ENCODE measurements around the gene NUTF2.

The NUTF2 gene

DNA sequence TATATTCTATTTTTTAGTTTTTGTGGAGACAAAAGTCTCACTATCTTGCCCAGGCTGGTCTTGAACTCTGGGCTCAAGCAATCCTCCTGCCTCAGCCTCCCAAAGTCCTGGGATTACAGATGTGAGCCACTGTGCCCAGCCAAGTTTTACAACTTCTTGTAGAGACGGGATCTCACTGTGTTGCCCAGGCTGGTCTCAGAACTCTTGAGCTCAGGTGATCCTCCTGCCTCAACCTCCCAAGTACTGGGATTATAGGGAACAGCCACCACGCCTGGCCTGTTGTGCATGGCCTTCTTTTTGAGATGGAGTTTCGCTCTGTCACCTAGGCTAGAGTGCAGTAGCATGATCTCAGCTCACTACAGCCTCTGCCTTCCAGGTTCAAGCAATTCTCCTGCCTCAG lies 6.9 kb downstream of the NUTF2 start:
- no peak overlapping the region for H3K4me2 ChIP-seq (ENCODE audit: low read length, poor library complexity, severe bottlenecking)
- H3K23ac ChIP-seq (ENCODE audit: low read length in 2 of 2) = no peak overlapping the region
- WGBS = 95% methylated on average over 3 of the region's 3 CpGs
- H3K4me3 ChIP-seq (ENCODE audit: insufficient read depth in 1 of 2, low read depth in 1 of 2, low read length in 2 of 2) = no peak overlapping the region
- no peak overlapping the region for H2BK15ac ChIP-seq (ENCODE audit: low read depth, poor library complexity, severe bottlenecking)
- H2BK5ac ChIP-seq (ENCODE audit: low read depth, low read length, poor library complexity, severe bottlenecking) = no peak overlapping the region
- no peaks in the 10 kb centered on the region for H3K9me3 ChIP-seq (ENCODE audit: control insufficient read depth, low read length)
- H3K18ac ChIP-seq (ENCODE audit: low read depth in 1 of 2, low read length in 2 of 2) = no peak overlapping the region
- H4K8ac ChIP-seq (ENCODE audit: low read length) = no peak overlapping the region
- H3K4me1 ChIP-seq (ENCODE audit: control insufficient read depth, insufficient read depth, low read depth, low read length) = peaks cover 23% of the 10 kb centered on the region
- no peak overlapping the region for H2BK12ac ChIP-seq (ENCODE audit: low read length in 2 of 2)
- DNase-seq = no peak
- no peak overlapping the region for H3K27ac ChIP-seq (ENCODE audit: low read length, poor library complexity, severe bottlenecking)
- H3K9ac ChIP-seq (ENCODE audit: low read length) = no peak overlapping the region
- H4K91ac ChIP-seq (ENCODE audit: low read length) = no peak overlapping the region
- H3K27me3 ChIP-seq (ENCODE audit: control insufficient read depth in 1 of 2, insufficient read depth in 1 of 2, low read length in 2 of 2) = no peaks in the 10 kb centered on the region
- H2BK120ac ChIP-seq (ENCODE audit: low read depth, low read length) = no peak overlapping the region
- no peak overlapping the region for H3K4ac ChIP-seq (ENCODE audit: low read depth in 1 of 2, low read length in 2 of 2)
- H2AFZ ChIP-seq (ENCODE audit: low read depth, low read length) = no peak overlapping the region
- no peak overlapping the region for H3K14ac ChIP-seq (ENCODE audit: low read length in 2 of 2)
- H3K79me1 ChIP-seq (replicated peaks; ENCODE audit: low read length, poor library complexity, severe bottlenecking) = no peaks in the 10 kb centered on the region
- H2AK5ac ChIP-seq (ENCODE audit: low read length, severe bottlenecking) = no peak overlapping the region
- H3K36me3 ChIP-seq (ENCODE audit: control insufficient read depth in 1 of 2, insufficient read depth in 2 of 2, low read depth in 1 of 2, low read length in 2 of 2) = peaks cover 7 to 37% of the 10 kb centered on the region in 2 experiments

GRCh38 chr16:67855789-67856188 lies 9.1 kb downstream of the NUTF2 start:
- H3K36me3 ChIP-seq (ENCODE audit: control insufficient read depth in 1 of 2, insufficient read depth in 2 of 2, low read depth in 1 of 2, low read length in 2 of 2) = peaks cover 0 to 39% of the 10 kb centered on the region in 2 experiments
- no peak overlapping the region for H3K18ac ChIP-seq (ENCODE audit: low read depth in 1 of 2, low read length in 2 of 2)
- H3K4me1 ChIP-seq (ENCODE audit: control insufficient read depth, insufficient read depth, low read depth, low read length) = peaks cover 22% of the 10 kb centered on the region
- H3K27ac ChIP-seq (ENCODE audit: low read length, poor library complexity, severe bottlenecking) = no peak overlapping the region
- H2AK5ac ChIP-seq (ENCODE audit: low read length, severe bottlenecking) = no peak overlapping the region
- H2AFZ ChIP-seq (ENCODE audit: low read depth, low read length) = no peak overlapping the region
- no peak overlapping the region for H2BK12ac ChIP-seq (ENCODE audit: low read length in 2 of 2)
- H3K9me3 ChIP-seq (ENCODE audit: control insufficient read depth, low read length) = no peaks in the 10 kb centered on the region
- no peak overlapping the region for H3K4ac ChIP-seq (ENCODE audit: low read depth in 1 of 2, low read length in 2 of 2)
- 95% methylated on average over 10 of the region's 10 CpGs for WGBS
- H2BK15ac ChIP-seq (ENCODE audit: low read depth, poor library complexity, severe bottlenecking) = no peak overlapping the region
- H4K8ac ChIP-seq (ENCODE audit: low read length) = no peak overlapping the region
- H2BK120ac ChIP-seq (ENCODE audit: low read depth, low read length) = no peak overlapping the region
- no peak for DNase-seq
- H4K91ac ChIP-seq (ENCODE audit: low read length) = no peak overlapping the region
- H2BK5ac ChIP-seq (ENCODE audit: low read depth, low read length, poor library complexity, severe bottlenecking) = no peak overlapping the region
- H3K9ac ChIP-seq (ENCODE audit: low read length) = no peak overlapping the region
- H3K4me2 ChIP-seq (ENCODE audit: low read length, poor library complexity, severe bottlenecking) = no peak overlapping the region
- H3K79me1 ChIP-seq (replicated peaks; ENCODE audit: low read length, poor library complexity, severe bottlenecking) = no peaks in the 10 kb centered on the region
- H3K4me3 ChIP-seq (ENCODE audit: insufficient read depth in 1 of 2, low read depth in 1 of 2, low read length in 2 of 2) = no peak overlapping the region
- H3K23ac ChIP-seq (ENCODE audit: low read length in 2 of 2) = no peak overlapping the region
- no peaks in the 10 kb centered on the region for H3K27me3 ChIP-seq (ENCODE audit: control insufficient read depth in 1 of 2, insufficient read depth in 1 of 2, low read length in 2 of 2)
- H3K14ac ChIP-seq (ENCODE audit: low read length in 2 of 2) = no peak overlapping the region

DNA sequence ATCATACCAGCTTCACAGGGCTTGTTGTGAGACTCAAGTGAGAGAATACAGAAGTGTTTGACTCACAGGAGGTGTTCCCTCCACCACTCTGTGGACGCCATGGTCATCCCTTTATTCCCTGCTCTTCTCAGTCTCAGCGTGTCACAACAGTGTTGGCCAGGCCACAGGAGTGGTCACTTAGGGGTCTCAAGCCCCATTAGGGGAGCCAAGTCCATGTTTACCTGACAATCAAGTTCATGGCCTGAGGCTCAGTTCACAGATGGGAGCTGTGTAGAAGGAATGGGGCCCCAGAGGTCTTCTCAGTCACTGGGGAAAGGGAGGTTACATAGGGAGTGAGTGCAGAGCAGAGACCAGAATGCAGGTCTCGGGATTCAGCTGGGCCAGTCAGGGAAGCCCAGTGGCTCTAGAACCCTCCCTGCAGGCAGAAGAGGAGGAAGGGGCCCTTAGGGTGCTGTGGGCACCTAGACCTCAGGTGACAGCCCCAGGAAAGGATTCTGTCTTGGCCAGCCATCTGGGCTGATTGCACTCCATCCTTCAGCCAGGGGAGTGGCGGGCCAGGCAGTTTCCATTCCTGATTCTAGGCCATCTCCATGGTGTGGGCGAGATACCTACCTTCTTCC lies 10.3 kb downstream of the NUTF2 start:
- H3K4me3 ChIP-seq (ENCODE audit: insufficient read depth in 1 of 2, low read depth in 1 of 2, low read length in 2 of 2) = no peak overlapping the region
- H4K8ac ChIP-seq (ENCODE audit: low read length) = no peak overlapping the region
- no peak overlapping the region for H3K4me2 ChIP-seq (ENCODE audit: low read length, poor library complexity, severe bottlenecking)
- no peak overlapping the region for H2AFZ ChIP-seq (ENCODE audit: low read depth, low read length)
- H3K9ac ChIP-seq (ENCODE audit: low read length) = peak overlapping the region; percentile 26
- H3K23ac ChIP-seq (ENCODE audit: low read length in 2 of 2) = peak overlapping the region in 1 of 2 experiments; percentile 87
- no peaks in the 10 kb centered on the region for H3K79me1 ChIP-seq (replicated peaks; ENCODE audit: low read length, poor library complexity, severe bottlenecking)
- peaks cover 29% of the 10 kb centered on the region for H3K4me1 ChIP-seq (ENCODE audit: control insufficient read depth, insufficient read depth, low read depth, low read length)
- H3K27me3 ChIP-seq (ENCODE audit: control insufficient read depth in 1 of 2, insufficient read depth in 1 of 2, low read length in 2 of 2) = no peaks in the 10 kb centered on the region
- H3K14ac ChIP-seq (ENCODE audit: low read length in 2 of 2) = no peak overlapping the region
- no peak overlapping the region for H3K4ac ChIP-seq (ENCODE audit: low read depth in 1 of 2, low read length in 2 of 2)
- no peak for DNase-seq
- no peak overlapping the region for H2BK15ac ChIP-seq (ENCODE audit: low read depth, poor library complexity, severe bottlenecking)
- 96% methylated on average over 5 of the region's 5 CpGs for WGBS
- no peak overlapping the region for H2BK120ac ChIP-seq (ENCODE audit: low read depth, low read length)
- H2AK5ac ChIP-seq (ENCODE audit: low read length, severe bottlenecking) = peak overlapping the region; percentile 31
- no peak overlapping the region for H4K91ac ChIP-seq (ENCODE audit: low read length)
- H2BK12ac ChIP-seq (ENCODE audit: low read length in 2 of 2) = no peak overlapping the region
- no peak overlapping the region for H3K18ac ChIP-seq (ENCODE audit: low read depth in 1 of 2, low read length in 2 of 2)
- H3K27ac ChIP-seq (ENCODE audit: low read length, poor library complexity, severe bottlenecking) = no peak overlapping the region
- H2BK5ac ChIP-seq (ENCODE audit: low read depth, low read length, poor library complexity, severe bottlenecking) = no peak overlapping the region
- H3K36me3 ChIP-seq (ENCODE audit: control insufficient read depth in 1 of 2, insufficient read depth in 2 of 2, low read depth in 1 of 2, low read length in 2 of 2) = peaks cover 0 to 44% of the 10 kb centered on the region in 2 experiments
- H3K9me3 ChIP-seq (ENCODE audit: control insufficient read depth, low read length) = no peaks in the 10 kb centered on the region

DNA sequence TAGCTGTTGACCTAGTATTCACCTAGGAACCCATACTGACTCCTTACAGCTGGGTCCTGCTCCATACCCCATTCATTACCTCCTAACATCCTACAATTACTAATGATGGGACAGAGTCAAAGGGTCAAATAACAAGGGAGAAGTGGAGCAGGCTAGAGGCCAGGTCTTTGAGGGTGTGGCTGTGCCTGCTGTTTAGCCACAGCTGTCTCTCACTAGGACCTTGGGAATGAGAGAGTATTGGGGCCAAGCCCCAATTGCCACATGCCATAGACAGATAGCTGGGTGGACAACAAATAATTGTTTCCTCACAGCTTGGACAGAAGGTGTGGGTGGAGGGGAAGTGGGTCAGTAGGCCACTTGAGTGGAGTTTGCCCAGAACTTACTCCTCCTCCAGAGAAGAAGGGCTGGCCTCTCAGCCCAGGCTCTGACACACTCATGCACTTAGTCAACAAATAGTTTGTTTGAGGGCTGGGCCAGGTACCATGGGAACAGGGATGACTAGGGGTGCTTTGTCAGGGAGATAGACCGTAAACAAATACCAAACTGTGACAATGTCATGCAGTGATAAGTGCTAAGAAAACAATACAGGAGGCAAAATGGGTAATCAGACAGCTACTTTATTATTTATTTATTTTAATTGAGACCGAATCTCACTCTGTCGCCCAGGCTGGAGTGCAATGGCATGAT lies 11.0 kb downstream of the NUTF2 start:
- H4K8ac ChIP-seq (ENCODE audit: low read length) = no peak overlapping the region
- peak overlapping the region; percentile 91 for H3K9ac ChIP-seq (ENCODE audit: low read length)
- H3K14ac ChIP-seq (ENCODE audit: low read length in 2 of 2) = no peak overlapping the region
- WGBS = 58% methylated on average over 2 of the region's 3 CpGs
- H3K18ac ChIP-seq (ENCODE audit: low read depth in 1 of 2, low read length in 2 of 2) = no peak overlapping the region
- no peaks in the 10 kb centered on the region for H3K79me1 ChIP-seq (replicated peaks; ENCODE audit: low read length, poor library complexity, severe bottlenecking)
- no peaks in the 10 kb centered on the region for H3K9me3 ChIP-seq (ENCODE audit: control insufficient read depth, low read length)
- no peak overlapping the region for H2BK12ac ChIP-seq (ENCODE audit: low read length in 2 of 2)
- peaks cover 0 to 48% of the 10 kb centered on the region in 2 experiments for H3K36me3 ChIP-seq (ENCODE audit: control insufficient read depth in 1 of 2, insufficient read depth in 2 of 2, low read depth in 1 of 2, low read length in 2 of 2)
- H3K27me3 ChIP-seq (ENCODE audit: control insufficient read depth in 1 of 2, insufficient read depth in 1 of 2, low read length in 2 of 2) = no peaks in the 10 kb centered on the region
- no peak overlapping the region for H3K4me2 ChIP-seq (ENCODE audit: low read length, poor library complexity, severe bottlenecking)
- no peak overlapping the region for H3K27ac ChIP-seq (ENCODE audit: low read length, poor library complexity, severe bottlenecking)
- no peak overlapping the region for H2BK5ac ChIP-seq (ENCODE audit: low read depth, low read length, poor library complexity, severe bottlenecking)
- no peak overlapping the region for H2AK5ac ChIP-seq (ENCODE audit: low read length, severe bottlenecking)
- H3K4me3 ChIP-seq (ENCODE audit: insufficient read depth in 1 of 2, low read depth in 1 of 2, low read length in 2 of 2) = no peak overlapping the region
- H4K91ac ChIP-seq (ENCODE audit: low read length) = no peak overlapping the region
- peaks cover 32% of the 10 kb centered on the region for H3K4me1 ChIP-seq (ENCODE audit: control insufficient read depth, insufficient read depth, low read depth, low read length)
- no peak overlapping the region for H2BK120ac ChIP-seq (ENCODE audit: low read depth, low read length)
- H3K23ac ChIP-seq (ENCODE audit: low read length in 2 of 2) = no peak overlapping the region
- DNase-seq = peak; percentile 99
- no peak overlapping the region for H2BK15ac ChIP-seq (ENCODE audit: low read depth, poor library complexity, severe bottlenecking)
- H3K4ac ChIP-seq (ENCODE audit: low read depth in 1 of 2, low read length in 2 of 2) = no peak overlapping the region
- no peak overlapping the region for H2AFZ ChIP-seq (ENCODE audit: low read depth, low read length)
